ENCODE data around the gene BRD9.
"Not testable (repeated sequence)": the region's sequence is repeated elsewhere in the genome, so short reads cannot be mapped to it uniquely, and the experiment has no call there.

Gene BRD9

DNA sequence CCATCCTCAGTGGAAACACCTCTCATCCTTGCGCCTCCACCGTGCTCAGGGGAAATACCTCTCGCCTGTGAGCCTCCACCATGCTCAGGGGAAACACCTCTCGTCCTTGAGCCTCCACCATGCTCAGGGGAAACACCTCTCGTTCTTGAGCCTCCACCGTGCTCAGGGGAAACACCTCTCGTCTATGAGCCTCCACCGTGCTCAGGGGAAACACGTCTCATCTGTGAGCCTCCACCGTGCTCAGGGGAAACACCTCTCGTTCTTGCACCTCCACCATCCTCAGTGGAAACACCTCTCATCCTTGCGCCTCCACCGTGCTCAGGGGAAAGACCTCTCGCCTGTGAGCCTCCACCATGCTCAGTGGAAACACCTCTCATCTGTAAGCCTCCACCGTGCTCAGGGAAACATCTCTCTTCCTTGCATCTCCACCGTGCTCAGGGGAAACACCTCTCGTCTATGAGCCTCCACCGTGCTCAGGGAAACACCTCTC, 46.0 kb downstream of the BRD9 start:
- not testable (repeated sequence) for DNase-seq (ENCODE audit: low read depth in 3 of 3, low spot score in 1 of 3)

DNA sequence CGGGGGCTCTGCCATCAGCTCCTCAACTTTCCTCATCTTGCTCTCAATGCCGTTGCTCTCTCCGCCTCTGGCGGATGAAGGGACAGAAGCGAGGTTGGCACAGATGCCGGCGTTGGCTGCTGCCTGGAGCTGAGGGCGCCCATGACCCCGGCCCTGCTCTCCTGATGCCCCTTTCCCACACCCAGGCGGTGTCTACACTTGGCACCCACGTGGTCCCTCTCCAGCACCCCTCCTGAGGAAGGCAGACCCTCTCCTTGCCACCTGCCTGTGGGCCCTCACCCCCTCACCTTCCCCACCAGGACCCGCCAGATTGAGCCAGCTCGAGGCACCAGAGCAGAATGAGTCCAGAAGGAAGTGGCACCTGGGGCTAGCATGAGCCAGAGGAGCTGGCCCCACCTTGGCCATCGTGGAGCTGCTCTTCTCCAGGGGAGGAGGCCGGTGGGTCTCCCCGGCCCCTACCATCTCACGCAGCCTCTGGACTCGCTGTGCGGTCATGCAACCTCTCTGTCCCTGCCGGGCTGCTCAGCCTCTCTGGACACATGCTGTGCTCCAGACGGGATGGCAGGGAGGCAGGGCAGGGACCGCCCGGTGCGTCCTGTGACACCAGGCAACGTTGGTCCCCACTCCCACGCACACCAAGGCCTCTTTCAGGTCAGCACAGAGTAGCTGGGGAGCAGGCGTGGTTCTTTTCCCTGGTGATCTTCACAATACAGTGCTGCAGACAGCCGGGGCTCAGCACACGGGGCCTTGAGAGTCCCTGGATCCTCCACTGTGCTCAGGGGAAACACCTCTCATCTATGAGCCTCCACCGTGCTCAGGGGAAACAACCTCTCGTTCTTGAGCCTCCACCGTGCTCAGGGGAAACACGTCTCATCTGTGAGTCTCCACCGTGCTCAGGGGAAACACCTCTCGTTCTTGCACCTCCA, 46.7 kb downstream of the BRD9 start:
- DNase-seq (ENCODE audit: low read depth in 3 of 3, low spot score in 1 of 3): not testable (repeated sequence)

DNA sequence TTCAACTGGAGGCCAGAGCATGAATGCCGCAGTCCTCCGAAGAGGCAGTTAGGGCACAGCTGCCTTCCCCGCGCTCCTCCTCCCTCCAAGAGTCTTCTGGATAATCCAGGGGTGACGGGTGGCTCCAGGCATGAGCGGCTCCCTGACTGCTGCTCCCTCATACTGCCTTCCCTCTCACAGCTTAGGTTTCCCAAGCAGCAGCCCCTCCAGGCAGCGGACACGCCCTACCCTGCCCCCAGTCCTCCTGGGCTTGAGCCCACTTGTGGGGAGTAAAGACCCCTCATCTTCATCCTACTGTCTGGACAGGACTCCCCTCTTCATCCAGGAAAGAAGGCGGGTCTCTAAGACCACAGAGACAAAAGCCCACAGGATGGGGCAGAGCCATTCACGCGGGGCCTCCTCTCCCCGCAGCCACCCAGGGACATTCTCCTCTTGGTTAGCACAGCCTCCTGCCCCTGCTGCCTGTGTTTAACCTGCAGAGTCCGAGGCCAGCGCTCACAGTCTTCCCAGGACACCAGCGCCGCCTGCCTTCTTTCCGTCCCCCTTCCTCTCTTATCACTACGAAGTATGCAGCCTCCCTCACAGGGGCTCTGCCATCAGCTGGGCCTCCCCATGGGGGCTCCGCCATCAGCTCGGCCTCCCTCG, 47.4 kb downstream of the BRD9 start:
- not testable (repeated sequence) for DNase-seq (ENCODE audit: low read depth in 3 of 3, low spot score in 1 of 3)

DNA sequence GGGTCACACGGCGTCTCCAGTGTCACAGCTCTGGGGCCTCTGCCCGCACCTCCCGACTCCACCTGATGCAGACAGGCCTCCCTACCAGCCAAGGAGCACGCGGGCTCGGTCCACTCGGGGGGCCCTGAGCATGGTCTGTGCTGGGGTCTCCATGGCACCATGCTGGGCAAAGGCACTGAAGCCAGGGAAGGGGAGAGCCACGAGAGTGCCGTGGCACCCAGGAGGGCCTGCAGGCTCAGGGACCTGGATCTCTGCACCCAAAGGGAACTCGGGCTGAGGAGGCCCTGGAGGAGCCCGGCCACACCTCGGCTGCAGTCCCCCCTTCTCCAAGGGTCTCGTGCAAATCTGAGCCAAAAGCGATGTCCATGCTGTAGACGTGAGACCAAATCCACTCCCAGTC, 48.2 kb downstream of the BRD9 start:
- DNase-seq (ENCODE audit: low read depth in 3 of 3, low spot score in 1 of 3): not testable (repeated sequence)

DNA sequence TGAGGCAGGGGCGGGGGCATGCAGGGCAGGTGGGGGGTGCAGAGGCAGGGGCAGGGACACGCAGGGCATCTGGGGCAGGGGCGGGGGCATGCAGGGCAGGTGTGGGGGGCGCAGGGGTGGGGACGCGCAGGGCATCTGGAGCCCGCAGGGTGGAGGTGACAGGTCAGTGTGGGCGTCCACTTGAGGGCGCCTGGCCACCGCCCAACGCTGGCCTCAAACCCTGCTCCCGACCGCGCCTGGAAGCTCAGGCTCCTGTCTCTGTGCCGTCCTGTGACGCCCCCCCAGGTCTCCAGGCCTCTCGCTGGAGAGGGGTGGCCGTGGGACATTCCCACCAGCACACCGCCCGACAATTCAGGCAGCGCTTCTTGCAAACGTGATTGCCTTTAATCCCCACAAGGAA, 48.7 kb downstream of the BRD9 start:
- not testable (repeated sequence) for DNase-seq (ENCODE audit: low read depth in 3 of 3, low spot score in 1 of 3)

DNA sequence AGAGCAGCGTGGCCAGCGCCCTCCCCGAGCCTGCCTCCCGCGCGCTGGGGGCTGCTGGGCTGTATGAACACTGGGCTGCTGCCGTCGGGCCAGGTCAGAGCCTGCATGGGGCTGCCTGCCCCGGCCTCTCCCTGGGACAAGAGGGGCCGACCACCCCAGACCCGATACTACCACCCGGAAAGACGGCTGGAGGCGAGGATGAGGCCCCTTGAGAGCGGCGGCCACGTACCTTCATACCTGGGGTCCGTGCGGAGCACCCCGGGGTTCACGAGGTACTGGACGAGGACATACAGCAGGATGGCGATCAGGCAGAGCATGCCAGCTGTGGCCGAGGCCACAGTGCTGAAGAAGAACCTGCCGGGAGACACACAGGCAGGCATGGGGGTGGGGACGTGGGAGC, 49.2 kb downstream of the BRD9 start:
- not testable (repeated sequence) for DNase-seq (ENCODE audit: low read depth in 3 of 3, low spot score in 1 of 3)

DNA sequence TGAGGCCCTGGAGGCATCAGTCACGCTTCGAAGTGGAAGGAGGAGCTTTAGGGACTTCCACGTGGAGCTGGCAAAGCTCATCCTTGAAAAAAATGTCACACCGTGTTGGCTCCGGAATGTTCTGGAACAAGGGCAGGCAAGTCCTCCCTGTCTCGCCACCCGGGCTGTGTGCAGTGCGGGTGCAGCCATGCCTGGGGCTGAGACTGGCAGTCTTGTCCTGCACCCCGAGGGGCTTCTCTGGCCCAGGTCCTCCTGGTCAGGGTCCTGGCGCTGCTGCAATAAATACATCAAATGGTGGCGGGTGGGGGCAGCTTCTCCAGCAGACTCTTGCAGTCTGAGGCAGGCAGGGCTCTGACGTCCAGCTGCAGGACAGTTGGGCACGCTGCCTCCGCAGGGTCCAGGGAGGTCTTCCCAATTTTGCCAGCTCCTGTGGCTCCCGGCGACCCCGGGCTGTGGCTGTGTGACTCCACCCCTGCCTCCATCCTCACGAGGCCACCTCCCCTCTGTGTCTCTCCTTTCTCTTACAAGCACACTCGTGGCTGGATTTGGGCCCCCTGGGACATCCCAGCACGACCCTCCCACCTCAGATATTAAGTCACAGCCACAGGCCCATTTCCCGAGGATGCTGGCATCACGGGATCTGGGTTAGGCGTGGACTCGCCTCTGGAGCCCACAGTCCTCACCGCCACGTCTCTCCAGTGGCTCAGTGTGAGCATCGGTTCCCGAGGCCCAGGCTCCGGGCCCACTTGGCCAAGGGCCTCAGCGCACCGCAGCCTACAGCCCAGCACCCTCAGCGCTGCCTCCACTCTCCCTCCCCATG, 50.0 kb downstream of the BRD9 start:
- DNase-seq (ENCODE audit: low read depth in 3 of 3, low spot score in 1 of 3): not testable (repeated sequence)

DNA sequence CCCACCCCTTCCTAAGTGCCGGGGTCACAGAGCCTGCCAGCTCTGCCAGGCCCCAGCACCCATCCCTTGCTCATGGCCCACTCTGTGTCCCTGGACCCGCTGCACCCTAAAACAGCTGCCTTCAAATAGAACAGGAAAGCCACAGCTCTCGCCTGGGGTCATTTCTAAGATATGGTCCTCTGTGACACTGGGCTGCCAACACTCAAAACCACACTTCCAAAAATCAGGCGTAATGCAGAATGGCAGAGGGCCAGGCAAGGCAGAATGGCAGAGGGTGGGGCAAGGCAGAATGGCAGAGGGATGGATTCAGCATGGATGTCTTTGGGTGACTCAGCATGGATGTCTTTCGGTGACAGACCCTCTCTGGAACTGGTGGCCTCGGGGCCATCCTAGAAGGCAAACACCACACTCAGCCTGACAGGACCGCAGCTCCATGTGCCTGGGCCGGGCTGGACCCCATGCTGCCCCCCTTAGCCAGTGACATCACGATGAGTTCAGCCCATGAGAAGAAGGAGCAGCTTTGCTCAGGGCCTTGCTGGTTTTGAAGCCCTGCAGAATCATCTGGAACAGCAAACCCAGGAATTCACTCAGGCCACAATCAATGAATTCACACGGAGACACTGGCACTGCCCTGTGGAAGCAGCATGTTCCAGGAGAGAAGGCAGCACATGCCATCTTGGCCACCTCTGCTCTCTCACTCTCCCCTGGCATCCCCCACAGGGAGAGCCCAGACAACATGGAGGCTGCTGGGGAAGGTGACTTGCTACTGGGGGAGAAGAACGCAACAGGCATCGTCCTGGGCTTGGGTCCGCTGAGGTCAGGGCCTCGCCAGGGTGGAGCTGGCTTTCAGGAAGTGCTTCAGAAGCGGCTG, 50.8 kb downstream of the BRD9 start:
- not testable (repeated sequence) for DNase-seq (ENCODE audit: low read depth in 3 of 3, low spot score in 1 of 3)

DNA sequence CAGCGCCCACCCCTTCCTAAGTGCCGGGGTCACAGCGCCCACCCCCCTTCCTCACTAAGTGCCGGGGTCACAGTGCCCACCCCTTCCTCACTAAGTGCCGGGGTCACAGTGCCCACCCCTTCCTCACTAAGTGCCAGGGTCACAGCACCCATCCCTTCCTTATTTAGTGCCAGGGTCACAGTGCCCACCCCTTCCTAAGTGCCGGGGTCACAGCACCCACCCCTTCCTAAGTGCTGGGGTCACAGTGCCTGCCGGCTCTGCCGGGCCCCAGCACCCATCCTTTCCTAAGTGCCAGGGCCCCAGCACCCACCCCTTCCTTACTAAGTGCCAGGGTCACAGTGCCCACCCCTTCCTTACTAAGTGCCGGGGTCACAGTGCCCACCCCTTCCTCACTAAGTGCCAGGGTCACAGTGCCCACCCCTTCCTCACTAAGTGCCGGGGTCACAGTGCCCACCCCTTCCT, 51.6 kb downstream of the BRD9 start:
- not testable (repeated sequence) for DNase-seq (ENCODE audit: low read depth in 3 of 3, low spot score in 1 of 3)

DNA sequence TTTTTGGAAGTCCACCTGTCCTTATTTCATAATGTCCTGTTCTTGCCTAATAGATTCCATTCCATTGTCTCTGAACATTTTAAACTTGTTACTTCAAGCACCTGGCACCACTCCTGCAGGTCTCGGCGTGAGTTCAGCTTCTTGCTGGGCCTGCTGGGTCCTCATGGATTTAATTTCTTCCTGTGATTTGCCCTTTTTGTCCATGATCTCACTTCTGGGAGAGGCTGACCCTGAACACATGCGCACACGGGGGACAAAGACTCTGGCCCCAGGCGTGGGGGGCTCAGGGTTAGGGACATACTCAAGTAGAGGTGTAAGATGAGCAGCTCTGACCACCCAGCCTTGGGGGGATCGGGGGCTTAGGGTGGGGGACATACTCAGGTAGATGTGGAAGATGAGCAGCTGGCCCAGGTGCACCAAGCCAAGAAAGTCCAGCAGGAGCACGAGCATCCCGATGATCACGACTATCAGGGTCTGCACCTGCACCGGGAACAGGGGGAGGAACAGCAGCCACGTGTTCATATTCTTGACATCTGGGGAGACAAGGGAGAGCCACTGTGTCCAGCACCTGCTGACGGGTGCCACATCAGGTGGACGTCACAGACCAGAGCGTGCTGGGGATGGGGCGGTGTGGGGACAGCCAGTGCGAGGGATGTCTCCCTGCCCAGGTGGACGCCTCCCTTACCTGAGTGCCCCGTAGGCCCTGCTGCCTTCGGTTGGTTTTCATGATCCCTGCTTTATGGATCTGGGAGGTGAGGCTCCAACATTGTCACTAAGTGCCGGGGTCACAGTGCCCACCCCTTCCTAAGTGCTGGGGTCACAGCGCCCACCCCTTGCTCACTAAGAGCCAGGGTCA, 52.3 kb downstream of the BRD9 start:
- not testable (repeated sequence) for DNase-seq (ENCODE audit: low read depth in 3 of 3, low spot score in 1 of 3)

DNA sequence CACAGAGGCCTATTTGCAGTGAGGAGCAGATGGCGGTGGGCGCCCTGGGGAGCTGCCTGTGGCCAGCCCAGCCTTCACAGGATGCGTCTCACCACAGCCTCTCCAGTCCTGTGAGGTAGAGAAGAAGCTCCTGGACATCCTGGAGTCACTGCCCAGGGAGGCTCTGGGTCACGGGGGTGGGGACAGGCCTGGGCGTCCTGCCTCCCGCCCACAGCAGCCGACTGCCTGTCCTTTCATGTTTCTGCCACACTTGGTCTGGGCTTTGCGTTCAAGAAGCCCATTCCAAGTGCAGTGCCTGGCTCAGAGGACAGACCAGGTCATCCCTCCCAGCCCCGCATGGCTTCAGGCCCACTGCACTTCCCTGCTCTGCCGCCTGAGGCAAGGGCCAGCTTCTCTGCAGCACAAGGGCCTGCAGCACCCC, 54.2 kb downstream of the BRD9 start:
- not testable (repeated sequence) for DNase-seq (ENCODE audit: low read depth in 3 of 3, low spot score in 1 of 3)

DNA sequence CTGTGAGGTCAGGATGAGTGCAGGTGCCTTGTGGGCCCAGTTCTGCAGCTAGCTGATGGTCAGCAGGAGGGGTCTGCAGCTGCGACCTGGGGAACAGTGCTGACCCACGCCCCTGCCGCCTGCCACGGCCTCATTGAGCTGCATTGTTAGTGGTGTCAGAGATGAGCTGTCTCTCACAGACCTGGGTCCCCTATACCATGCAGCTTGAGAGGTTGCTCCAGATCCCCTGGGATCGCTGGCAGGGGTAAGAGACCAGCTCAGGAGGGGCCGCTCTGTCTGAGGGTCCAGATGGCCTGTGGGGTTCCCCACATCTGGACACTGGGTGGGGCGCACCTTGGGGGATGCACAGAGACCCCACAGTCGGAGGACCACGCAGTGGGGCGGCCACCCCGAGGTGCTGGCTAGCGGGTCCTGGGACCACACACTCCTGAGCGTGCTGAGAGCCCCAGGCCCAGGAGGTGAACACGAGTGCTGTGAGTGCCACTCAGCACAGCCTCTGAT, 54.9 kb downstream of the BRD9 start:
- DNase-seq (ENCODE audit: low read depth in 3 of 3, low spot score in 1 of 3): not testable (repeated sequence)

DNA sequence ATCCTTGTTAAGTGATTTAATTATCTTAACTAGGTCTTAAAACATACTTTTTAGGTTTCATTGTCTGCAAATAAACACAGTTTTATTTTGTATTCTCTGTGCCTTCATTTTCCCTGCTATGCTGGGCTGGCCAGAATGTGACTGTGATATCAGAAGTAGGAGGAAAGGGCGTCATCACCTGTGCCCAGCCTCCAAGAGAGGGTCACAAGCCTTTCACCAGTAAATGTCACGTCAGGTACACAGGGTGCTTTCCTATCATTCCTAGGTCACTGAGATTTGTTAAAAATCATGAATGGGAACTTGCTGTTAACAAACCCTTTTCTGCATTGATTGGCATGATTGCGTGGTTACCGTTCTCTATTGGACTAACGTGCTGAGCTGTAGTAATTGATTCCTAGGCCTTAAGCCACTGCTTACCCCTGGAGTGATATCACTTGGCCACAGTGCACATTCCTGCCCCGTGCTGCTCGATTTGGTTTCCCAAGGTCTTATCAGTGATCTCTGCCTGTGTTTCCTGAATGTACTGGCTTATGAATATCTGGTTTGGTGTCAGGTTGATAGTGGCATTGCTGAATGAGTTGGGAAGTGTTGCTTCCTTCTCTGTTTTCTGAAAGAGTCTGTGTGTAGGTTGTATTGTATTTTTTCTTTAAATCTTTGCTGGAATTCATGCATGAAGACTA, 56.5 kb downstream of the BRD9 start:
- not testable (repeated sequence) for DNase-seq (ENCODE audit: low read depth in 3 of 3, low spot score in 1 of 3)

DNA sequence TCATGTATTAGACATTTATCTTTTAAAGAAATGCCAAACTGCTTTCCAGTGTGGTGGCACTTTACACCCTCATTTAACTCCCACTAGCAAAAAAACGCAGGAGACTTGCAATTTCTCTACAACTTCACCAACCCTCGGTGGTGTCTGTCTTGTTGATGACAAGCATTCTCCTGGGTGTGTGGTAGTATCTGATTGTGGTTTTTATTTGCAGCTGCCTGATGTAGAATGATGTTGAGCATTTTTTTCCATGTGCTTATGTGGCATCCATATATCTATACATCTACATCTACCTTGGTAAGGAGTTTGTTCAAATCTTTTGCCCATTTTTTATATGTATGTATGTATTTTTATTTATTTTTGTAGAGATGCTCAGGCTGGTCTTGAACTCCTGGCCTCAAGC, 58.6 kb downstream of the BRD9 start:
- DNase-seq (ENCODE audit: low read depth in 3 of 3, low spot score in 1 of 3): not testable (repeated sequence)

DNA sequence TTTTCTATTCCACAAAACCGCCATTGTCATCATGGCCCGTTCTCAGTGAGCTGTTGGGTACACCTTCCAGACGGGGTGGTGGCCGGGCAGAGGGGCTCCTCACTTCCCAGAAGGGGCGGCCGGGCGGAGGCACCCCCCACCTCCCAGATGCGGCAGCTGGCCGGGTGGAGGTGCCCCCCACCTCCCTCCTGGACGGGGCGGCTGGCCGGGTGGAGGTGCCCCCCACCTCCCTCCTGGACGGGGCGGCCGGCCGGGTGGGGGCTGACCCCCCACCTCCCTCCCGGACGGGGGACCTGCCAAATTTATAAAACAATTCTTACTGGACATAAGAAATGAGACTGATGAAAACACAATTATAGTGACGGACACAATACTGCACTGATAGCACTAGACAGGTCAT, 64.4 kb downstream of the BRD9 start:
- DNase-seq (ENCODE audit: low read depth in 3 of 3, low spot score in 1 of 3): not testable (repeated sequence)

DNA sequence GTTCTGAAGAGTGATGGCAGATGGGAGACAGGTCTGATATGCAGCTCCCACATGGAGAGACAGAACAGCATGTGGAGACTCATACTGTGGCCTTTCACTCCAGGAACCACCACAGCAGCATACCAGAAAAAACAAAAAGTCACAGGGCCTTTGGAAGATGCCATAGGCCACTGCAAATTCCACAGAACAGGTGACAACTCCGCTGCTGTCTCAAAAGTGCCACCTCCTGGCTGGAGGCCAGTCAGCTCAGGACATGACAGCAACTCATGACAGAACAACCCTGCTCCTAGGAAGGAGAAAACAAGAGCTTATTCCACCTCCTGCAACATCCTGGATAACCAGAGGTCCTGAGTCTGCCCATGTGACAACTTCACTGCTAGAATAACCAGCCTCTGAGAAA, 67.1 kb downstream of the BRD9 start:
- not testable (repeated sequence) for DNase-seq (ENCODE audit: low read depth in 3 of 3, low spot score in 1 of 3)

DNA sequence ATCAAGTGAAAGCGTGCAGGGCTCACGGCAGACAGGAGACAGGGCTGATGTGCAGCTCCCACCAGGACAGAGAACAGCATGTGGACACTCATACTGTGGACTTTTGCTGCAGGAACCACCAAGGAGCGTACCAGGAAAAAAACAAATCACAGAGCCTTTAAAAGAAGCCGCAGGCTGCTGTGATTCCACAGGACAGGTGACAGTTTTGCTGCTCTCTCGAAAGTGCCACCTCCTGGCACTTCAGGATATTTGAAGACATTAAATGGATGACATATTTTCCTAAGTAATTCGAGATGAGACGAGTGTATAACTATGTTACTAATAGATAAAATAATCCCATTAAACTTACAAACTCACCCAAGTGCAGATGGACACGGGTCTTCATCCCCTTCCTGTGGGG, 71.1 kb downstream of the BRD9 start:
- DNase-seq (ENCODE audit: low read depth in 3 of 3, low spot score in 1 of 3): no peak

DNA sequence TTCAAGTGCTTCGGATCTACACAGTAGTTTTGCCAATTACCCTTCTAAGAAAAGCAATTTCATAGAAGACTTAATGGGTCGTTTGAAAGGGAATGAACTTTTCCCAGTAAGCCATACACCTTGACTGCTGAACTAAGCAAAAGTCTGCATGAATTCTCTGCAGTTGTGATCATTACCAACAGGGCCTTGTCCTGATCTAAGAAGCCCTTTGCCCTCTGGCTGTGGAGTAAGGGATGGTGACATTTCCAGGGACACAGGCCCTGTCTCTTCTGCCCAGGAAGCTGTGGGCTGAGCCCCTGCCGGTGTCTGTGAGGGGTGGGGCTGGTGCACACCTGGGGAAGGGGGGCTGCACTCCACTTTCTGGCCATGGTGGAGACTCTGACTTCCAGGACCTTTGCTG, 72.4 kb downstream of the BRD9 start:
- no peak for DNase-seq (ENCODE audit: low read depth in 3 of 3, low spot score in 1 of 3)
